Liver (tissue), 9 donors: ENCODE data around the gene ELAVL1. TPM values are rescaled to one million over a fixed set of nuclear protein-coding genes. Genes with fewer than 3 reads are reported as not detected.

Experiments
- DNase-seq: peaks from one replicate; pipeline ENCODE4 v3.0.0-alpha.2; 2017; ENCODE audit warnings: low spot score
- H3K27ac ChIP-seq, 2 donors: one replicate each; pipeline ENCODE4 v1.7.0; 2013; ENCODE audit warnings: inconsistent platforms in 2 of 2, low read length in 2 of 2, control low read depth in 1 of 2, low read depth in 1 of 2, mild to moderate bottlenecking in 1 of 2
- H3K27me3 ChIP-seq, 4 donors: one replicate each; pipeline versions ENCODE4 v1.6.1 to v1.7.0; 2013; ENCODE audit warnings: low read length in 3 of 4, inconsistent platforms in 1 of 4, mild to moderate bottlenecking in 1 of 4, moderate library complexity in 1 of 4; ENCODE audit not compliant: control insufficient read depth in 4 of 4, insufficient read depth in 4 of 4
- H3K36me3 ChIP-seq, 4 donors: one replicate each; pipeline versions ENCODE4 v1.6.1 to v1.7.0; 2013; ENCODE audit warnings: low read length in 3 of 4, mild to moderate bottlenecking in 3 of 4, low read depth in 1 of 4, moderate library complexity in 1 of 4; ENCODE audit not compliant: control insufficient read depth in 4 of 4, insufficient read depth in 3 of 4
- H3K4me1 ChIP-seq, 4 donors: one replicate each; pipeline versions ENCODE4 v1.6.1 to v1.7.0; 2013; ENCODE audit warnings: low read length in 3 of 4, mild to moderate bottlenecking in 3 of 4, moderate library complexity in 1 of 4; ENCODE audit not compliant: control insufficient read depth in 4 of 4, insufficient read depth in 4 of 4
- H3K4me3 ChIP-seq, 3 donors: one replicate each; pipeline versions ENCODE4 v1.6.1 to v1.7.0; 2013; ENCODE audit warnings: low read length in 3 of 3, control low read depth in 1 of 3, low read depth in 1 of 3, mild to moderate bottlenecking in 1 of 3
- H3K9ac ChIP-seq, 2 donors: one replicate each; pipeline ENCODE4 v1.7.0; 2013; ENCODE audit warnings: low read length in 2 of 2, mild to moderate bottlenecking in 2 of 2, moderate library complexity in 2 of 2, control low read depth in 1 of 2, low read depth in 1 of 2
- H3K9me3 ChIP-seq, 4 donors: one replicate each; pipeline versions ENCODE4 v1.6.1 to v1.7.0; 2013; ENCODE audit warnings: low read length in 3 of 4; ENCODE audit not compliant: control insufficient read depth in 4 of 4
- HNF4A ChIP-seq, 2 donors: conservative IDR thresholded peaks; 2 replicates each; pipeline ENCODE4 v1.6.1; 2016; ENCODE audit warnings: antibody characterized with exemption in 2 of 2, mild to moderate bottlenecking in 2 of 2
- NR2F2 ChIP-seq: IDR thresholded peaks from 2 replicates; pipeline ENCODE4 v1.6.1; 2016; ENCODE audit warnings: antibody characterized with exemption
- RXRA ChIP-seq, 2 donors: IDR thresholded peaks; 2 replicates each; pipeline ENCODE4 v1.6.1; 2017 to 2018; ENCODE audit warnings: antibody characterized with exemption in 2 of 2, mild to moderate bottlenecking in 1 of 2
- SP1 ChIP-seq: IDR thresholded peaks from 2 replicates; pipeline ENCODE4 v1.6.1; 2018; ENCODE audit warnings: antibody characterized with exemption, mild to moderate bottlenecking
- YY1 ChIP-seq: IDR thresholded peaks from 2 replicates; pipeline ENCODE4 v1.6.1; 2016; ENCODE audit warnings: antibody characterized with exemption, mild to moderate bottlenecking
- WGBS: extraction: QIAGEN DNeasy Blood & Tissue Kit; methylation state at CpG from one replicate; pipeline ENCODE4 v1.1.7; 2013; 5-methylcytosine and 5-hydroxymethylcytosine counted together
- polyA plus RNA-seq, 2 donors: library from polyadenylated mRNA; stranded (reverse) in 1 of 2; unstranded in 1 of 2; fragments of 200-250 nt in 1 of 2; fragments of >200 nt in 1 of 2; fragmentation: Nextera tagmentation in 1 of 2; extraction: Ambion mirVana in 1 of 2; gene quantifications; one replicate each; pipeline versions ENCODE4 v1.2.1 to v1.2.3, GENCODE V29; 2013 to 2015
- total RNA-seq, 2 donors: library from RNA; depleted of rRNA; stranded (reverse); fragments of >200 nt; gene quantifications; one replicate each; pipeline ENCODE4 v1.2.3, GENCODE V29; 2014
- TF ChIP-seq, protein P1 (sequence below): IDR thresholded peaks from 2 replicates; pipeline ENCODE4 v1.6.1; 2016; ENCODE audit warnings: antibody characterized with exemption
- TF ChIP-seq, protein P2 (sequence below): IDR thresholded peaks from 2 replicates; pipeline ENCODE4 v1.6.1; 2016; ENCODE audit warnings: antibody characterized with exemption
- TF ChIP-seq, protein P3 (sequence below): IDR thresholded peaks from 2 replicates; pipeline ENCODE4 v1.6.1; 2016; ENCODE audit warnings: antibody characterized with exemption
- donor health status: healthy.
- donor health status: healthy.
- donor health status: healthy.
- donor health status: healthy.
- donor health status: healthy.

ELAVL1 gene
- total and polyA plus RNA-seq, 4 donors = 14.4 to 33.7 (median 19.1) TPM

GRCh38 chr19:8052464-8052859 lies 47.0 kb upstream of the ELAVL1 start, which contains the start of gene CCL25:
TSS of gene CCL25 (plus strand) at chr19:8052760. CDS start at chr19:8053050, 290 bp downstream.
- H3K4me3 ChIP-seq = no peak within 1 kb of the TSS
- TF ChIP-seq, protein P1, sequence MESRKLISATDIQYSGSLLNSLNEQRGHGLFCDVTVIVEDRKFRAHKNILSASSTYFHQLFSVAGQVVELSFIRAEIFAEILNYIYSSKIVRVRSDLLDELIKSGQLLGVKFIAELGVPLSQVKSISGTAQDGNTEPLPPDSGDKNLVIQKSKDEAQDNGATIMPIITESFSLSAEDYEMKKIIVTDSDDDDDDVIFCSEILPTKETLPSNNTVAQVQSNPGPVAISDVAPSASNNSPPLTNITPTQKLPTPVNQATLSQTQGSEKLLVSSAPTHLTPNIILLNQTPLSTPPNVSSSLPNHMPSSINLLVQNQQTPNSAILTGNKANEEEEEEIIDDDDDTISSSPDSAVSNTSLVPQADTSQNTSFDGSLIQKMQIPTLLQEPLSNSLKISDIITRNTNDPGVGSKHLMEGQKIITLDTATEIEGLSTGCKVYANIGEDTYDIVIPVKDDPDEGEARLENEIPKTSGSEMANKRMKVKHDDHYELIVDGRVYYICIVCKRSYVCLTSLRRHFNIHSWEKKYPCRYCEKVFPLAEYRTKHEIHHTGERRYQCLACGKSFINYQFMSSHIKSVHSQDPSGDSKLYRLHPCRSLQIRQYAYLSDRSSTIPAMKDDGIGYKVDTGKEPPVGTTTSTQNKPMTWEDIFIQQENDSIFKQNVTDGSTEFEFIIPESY = no peak
- TF ChIP-seq HNF4A (conservative IDR thresholded peaks at IDR 0.05) (no peak), RXRA (IDR thresholded peaks at IDR 0.05) (no peak)
- WGBS = 88% methylated on average over 7 of the region's 7 CpGs
- H3K9me3 ChIP-seq = no peaks in the 10 kb centered on the region
- H3K27me3 ChIP-seq = no peaks in the 10 kb centered on the region
- peaks cover 2 to 26% (median 17%) of the 10 kb centered on the region in 4 donors for H3K4me1 ChIP-seq
- no peaks in the 10 kb centered on the region for H3K36me3 ChIP-seq
- H3K9ac ChIP-seq = no peak within 1 kb of the TSS
- DNase-seq = no peak
- H3K27ac ChIP-seq = no peak within 1 kb of the TSS

GRCh38 chr19:8050274-8051096 lies 45.0 kb upstream of the ELAVL1 start:
- H3K27ac ChIP-seq = no peak overlapping the region
- H3K27me3 ChIP-seq = no peaks in the 10 kb centered on the region
- H3K9ac ChIP-seq = no peak overlapping the region
- H3K4me3 ChIP-seq = peak overlapping the region in 1 of 3 donors; percentile 29
- 14% methylated on average over 49 of the region's 49 CpGs for WGBS
- H3K9me3 ChIP-seq = no peaks in the 10 kb centered on the region
- no peaks in the 10 kb centered on the region for H3K36me3 ChIP-seq
- peak; percentile 99 for DNase-seq
- H3K4me1 ChIP-seq = peaks cover 2 to 26% (median 17%) of the 10 kb centered on the region in 4 donors
- TF ChIP-seq SP1 (peak; percentile 18), NR2F2 (no peak)

DNA sequence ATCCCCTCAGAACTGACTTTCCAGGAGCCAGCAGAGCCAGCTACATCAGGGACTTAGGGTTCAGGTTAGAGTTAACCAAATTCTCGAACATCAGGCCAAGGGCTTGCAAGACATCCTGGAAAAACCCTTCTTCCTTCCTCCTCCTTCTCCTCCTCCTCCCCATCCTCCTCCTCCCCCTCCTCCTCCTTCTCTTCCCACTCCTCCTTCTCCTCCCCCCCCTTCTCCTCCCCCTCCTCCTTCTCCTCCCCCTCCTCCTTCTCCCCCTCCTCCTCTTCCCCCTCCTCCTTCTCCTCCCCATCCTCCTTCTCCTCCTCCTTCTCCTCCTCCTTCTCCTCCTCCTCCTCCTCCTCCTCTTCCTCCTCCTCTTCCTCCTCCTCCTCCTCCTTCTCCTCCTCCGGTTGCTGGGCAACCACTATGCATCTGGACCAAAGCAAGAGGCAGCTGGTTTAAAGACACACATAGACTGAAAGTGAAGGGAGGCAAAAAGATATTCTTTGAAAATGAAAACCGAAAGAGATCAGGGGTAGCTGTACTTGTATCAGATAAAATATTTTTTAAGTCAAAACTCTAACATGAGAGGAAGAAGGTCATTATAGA lies 41.2 kb upstream of the ELAVL1 start:
- Histone ChIP-seq H3K9ac (no peak overlapping the region), H3K9me3 (no peaks in the 10 kb centered on the region), H3K4me3 (no peak overlapping the region), H3K4me1 (peaks cover 2 to 6% (median 5%) of the 10 kb centered on the region in 4 donors), H3K27ac (no peak overlapping the region), H3K27me3 (no peaks in the 10 kb centered on the region), H3K36me3 (no peaks in the 10 kb centered on the region)
- DNase-seq = no peak
- no peak for TF ChIP-seq NR2F2
- TF ChIP-seq, protein P2, sequence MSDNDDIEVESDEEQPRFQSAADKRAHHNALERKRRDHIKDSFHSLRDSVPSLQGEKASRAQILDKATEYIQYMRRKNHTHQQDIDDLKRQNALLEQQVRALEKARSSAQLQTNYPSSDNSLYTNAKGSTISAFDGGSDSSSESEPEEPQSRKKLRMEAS = no peak
- TF ChIP-seq, protein P3, sequence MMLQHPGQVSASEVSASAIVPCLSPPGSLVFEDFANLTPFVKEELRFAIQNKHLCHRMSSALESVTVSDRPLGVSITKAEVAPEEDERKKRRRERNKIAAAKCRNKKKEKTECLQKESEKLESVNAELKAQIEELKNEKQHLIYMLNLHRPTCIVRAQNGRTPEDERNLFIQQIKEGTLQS = no peak
- TF ChIP-seq, protein P1 = no peak
- TF ChIP-seq YY1 = no peak
- 81% methylated on average over 3 of the region's 3 CpGs for WGBS
